HUES48 (cell line): Measurements from ENCODE around the gene GOLIM4.

Experiments
- H3K27ac ChIP-seq: one replicate; pipeline ENCODE4 v1.7.0; 2013; ENCODE audit warnings: low read depth, low read length, inconsistent platforms
- H3K27me3 ChIP-seq: 2 replicates; pipeline ENCODE4 v1.6.1; 2013; ENCODE audit warnings: mild to moderate bottlenecking, low read length; ENCODE audit not compliant: control insufficient read depth, insufficient read depth
- H3K36me3 ChIP-seq: 2 replicates; pipeline ENCODE4 v1.6.1; 2013; ENCODE audit warnings: low read length; ENCODE audit not compliant: control insufficient read depth, insufficient read depth
- H3K4me1 ChIP-seq: 2 replicates; pipeline ENCODE4 v1.6.1; 2013; ENCODE audit warnings: mild to moderate bottlenecking, low read length; ENCODE audit not compliant: control insufficient read depth, insufficient read depth
- H3K4me3 ChIP-seq: 2 replicates; pipeline ENCODE4 v1.5.1; 2013; ENCODE audit warnings: mild to moderate bottlenecking, low read depth, low read length
- H3K9ac ChIP-seq: 2 replicates; pipeline ENCODE4 v1.6.1; 2013; ENCODE audit warnings: mild to moderate bottlenecking, low read depth, low read length, moderate library complexity
- H3K9me3 ChIP-seq: 2 replicates; pipeline ENCODE4 v1.6.1; 2013; ENCODE audit warnings: low read length; ENCODE audit not compliant: control insufficient read depth, insufficient read depth

Gene GOLIM4

GRCh38 chr3:168047190-168047795 lies 48.4 kb downstream of the GOLIM4 start:
- no peak overlapping the region for H3K27ac ChIP-seq
- H3K4me1 ChIP-seq = peaks cover 15% of the 10 kb centered on the region
- H3K9ac ChIP-seq = no peak overlapping the region
- H3K36me3 ChIP-seq = peaks cover 14% of the 10 kb centered on the region
- H3K27me3 ChIP-seq = no peaks in the 10 kb centered on the region
- H3K4me3 ChIP-seq = no peak overlapping the region
- no peaks in the 10 kb centered on the region for H3K9me3 ChIP-seq

DNA sequence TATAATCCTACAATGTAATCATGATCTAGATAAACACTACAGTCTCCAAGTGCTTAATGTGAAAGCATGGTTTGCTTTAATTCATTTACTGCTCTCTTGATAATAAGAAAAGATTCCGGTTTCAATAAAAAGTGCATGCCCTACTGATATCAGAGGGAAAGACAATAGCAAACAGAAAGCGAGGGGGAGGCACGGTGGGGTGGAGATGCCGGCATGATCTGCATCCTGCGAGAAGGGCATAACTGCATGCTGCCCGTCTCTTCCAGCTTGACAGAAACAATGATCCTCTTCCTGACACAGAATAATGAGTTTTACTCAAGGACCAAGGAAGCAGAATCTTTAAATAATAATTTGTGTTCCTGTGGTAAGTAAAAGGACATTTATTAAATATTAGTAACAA lies 51.7 kb downstream of the GOLIM4 start:
- H3K27me3 ChIP-seq = no peaks in the 10 kb centered on the region
- H3K9me3 ChIP-seq = no peaks in the 10 kb centered on the region
- no peak overlapping the region for H3K9ac ChIP-seq
- H3K36me3 ChIP-seq = peaks cover 18% of the 10 kb centered on the region
- no peak overlapping the region for H3K27ac ChIP-seq
- peaks cover 14% of the 10 kb centered on the region for H3K4me1 ChIP-seq
- H3K4me3 ChIP-seq = no peak overlapping the region

DNA sequence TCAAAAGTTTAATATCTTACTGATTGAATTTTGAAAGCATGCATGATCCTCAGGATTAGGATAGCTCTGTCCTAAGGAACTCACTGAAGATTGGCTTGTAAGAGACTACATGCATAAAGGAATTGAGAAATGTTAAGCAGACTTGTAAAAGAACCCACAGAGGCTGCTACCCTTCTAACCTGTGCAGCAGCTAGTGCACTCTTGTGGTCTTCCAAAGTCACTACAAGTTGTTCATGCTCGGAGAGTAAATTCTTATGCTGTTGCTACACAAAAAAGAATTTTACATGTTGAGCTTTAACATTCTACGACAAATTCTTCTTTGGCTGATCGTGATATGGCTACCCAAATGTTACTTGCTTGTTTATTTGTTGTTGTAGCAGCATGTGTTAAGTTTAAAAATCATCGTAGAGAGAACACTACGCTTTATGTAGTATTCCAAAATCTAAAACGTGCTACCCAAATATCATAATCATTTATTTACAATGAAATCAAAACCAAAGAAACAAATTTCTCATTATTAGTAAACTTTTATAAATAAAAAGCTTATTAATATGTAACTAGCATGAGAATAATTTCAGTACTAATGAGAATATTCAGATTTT lies 55.0 kb downstream of the GOLIM4 start:
- Histone ChIP-seq H3K9me3 (no peaks in the 10 kb centered on the region), H3K27me3 (no peaks in the 10 kb centered on the region), H3K4me3 (no peak overlapping the region), H3K27ac (no peak overlapping the region), H3K4me1 (peaks cover 5% of the 10 kb centered on the region; the same call in 1 of the 2 replicates), H3K9ac (no peak overlapping the region), H3K36me3 (peaks cover 27% of the 10 kb centered on the region)

GRCh38 chr3:168037020-168037419 lies 58.7 kb downstream of the GOLIM4 start:
- Histone ChIP-seq H3K27ac (no peak overlapping the region), H3K9me3 (no peaks in the 10 kb centered on the region), H3K4me1 (peaks cover 5% of the 10 kb centered on the region; the same call in 1 of the 2 replicates), H3K9ac (no peak overlapping the region), H3K36me3 (peaks cover 27% of the 10 kb centered on the region), H3K27me3 (no peaks in the 10 kb centered on the region), H3K4me3 (no peak overlapping the region)

- Histone ChIP-seq H3K4me1 (peaks cover 5% of the 10 kb centered on the region; the same call in 1 of the 2 replicates), H3K27ac (no peak overlapping the region), H3K36me3 (peaks cover 31% of the 10 kb centered on the region), H3K27me3 (no peaks in the 10 kb centered on the region), H3K9ac (no peak overlapping the region), H3K4me3 (no peak overlapping the region), H3K9me3 (no peaks in the 10 kb centered on the region)
Observed at GRCh38 chr3:168036619-168037018, 59.1 kb downstream of the GOLIM4 start.

DNA sequence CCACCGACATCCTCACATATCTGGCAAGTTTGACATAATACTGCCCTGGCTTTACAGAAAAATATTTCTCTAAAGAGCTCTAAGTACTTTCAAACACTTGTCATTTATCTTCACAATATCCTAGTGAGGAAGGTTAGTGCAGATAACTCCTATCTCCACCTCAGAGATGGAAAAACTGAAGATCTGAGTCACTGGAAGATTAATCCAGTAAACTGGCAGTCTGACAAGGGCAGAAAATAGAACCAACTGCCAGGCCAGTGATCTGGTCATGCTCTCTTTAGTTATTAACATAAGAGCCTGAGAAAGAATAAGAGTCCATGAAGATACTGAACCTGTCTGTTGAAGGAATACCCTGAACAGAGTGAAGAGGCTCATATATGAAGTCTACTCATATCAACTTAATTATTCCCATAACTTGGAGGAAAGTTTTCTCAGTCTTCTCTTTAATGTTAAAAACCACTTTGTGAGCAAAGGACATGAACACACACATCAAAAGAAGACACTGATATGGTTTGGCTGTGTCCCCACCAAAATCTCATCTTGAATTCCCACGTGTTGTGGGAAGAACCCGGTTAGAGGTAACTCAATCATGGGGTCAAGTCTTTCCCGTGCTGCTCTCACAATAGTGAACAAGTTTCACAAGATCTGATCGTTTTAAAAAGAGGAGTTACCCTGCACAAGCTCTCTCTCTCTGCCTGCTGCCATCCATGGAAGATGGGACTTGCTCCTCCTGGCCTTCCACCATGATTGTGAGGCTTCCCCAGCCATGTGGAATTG lies 61.4 kb downstream of the GOLIM4 start:
- no peak overlapping the region for H3K27ac ChIP-seq
- no peaks in the 10 kb centered on the region for H3K9me3 ChIP-seq
- H3K36me3 ChIP-seq = peaks cover 42% of the 10 kb centered on the region
- no peaks in the 10 kb centered on the region for H3K27me3 ChIP-seq
- no peaks in the 10 kb centered on the region for H3K4me1 ChIP-seq
- H3K9ac ChIP-seq = no peak overlapping the region
- no peak overlapping the region for H3K4me3 ChIP-seq

GRCh38 chr3:168030577-168030976 lies 65.1 kb downstream of the GOLIM4 start:
- peaks cover 66% of the 10 kb centered on the region for H3K36me3 ChIP-seq
- H3K4me1 ChIP-seq = no peaks in the 10 kb centered on the region
- no peaks in the 10 kb centered on the region for H3K27me3 ChIP-seq
- H3K9ac ChIP-seq = no peak overlapping the region
- H3K4me3 ChIP-seq = no peak overlapping the region
- no peak overlapping the region for H3K27ac ChIP-seq
- no peaks in the 10 kb centered on the region for H3K9me3 ChIP-seq

- Histone ChIP-seq H3K9me3 (no peaks in the 10 kb centered on the region), H3K27me3 (no peaks in the 10 kb centered on the region), H3K36me3 (peaks cover 70% of the 10 kb centered on the region), H3K27ac (no peak overlapping the region), H3K9ac (no peak overlapping the region), H3K4me1 (no peaks in the 10 kb centered on the region), H3K4me3 (no peak overlapping the region)
Observed at GRCh38 chr3:168029705-168030104, 66.0 kb downstream of the GOLIM4 start.

DNA sequence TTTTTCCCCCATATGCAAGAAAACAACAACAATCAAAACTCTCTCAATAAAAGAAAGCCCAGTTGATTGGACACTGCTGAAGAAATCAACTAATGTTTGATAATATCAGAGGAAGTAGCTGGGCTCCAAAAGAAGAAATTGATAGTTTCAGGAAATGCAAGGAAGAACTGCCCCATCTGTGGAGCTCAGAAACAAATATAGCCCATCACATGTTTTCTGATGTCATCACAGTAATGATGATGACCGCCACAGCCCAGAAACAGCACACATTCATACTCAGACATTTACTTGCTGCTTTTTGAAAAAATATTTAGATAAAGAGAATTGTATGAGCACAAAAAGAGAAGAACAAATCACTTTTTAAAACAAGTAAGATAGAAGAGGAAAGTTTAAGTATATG lies 67.6 kb downstream of the GOLIM4 start:
- H3K9ac ChIP-seq = no peak overlapping the region
- H3K27me3 ChIP-seq = no peaks in the 10 kb centered on the region
- H3K4me1 ChIP-seq = no peaks in the 10 kb centered on the region
- no peaks in the 10 kb centered on the region for H3K9me3 ChIP-seq
- H3K4me3 ChIP-seq = no peak overlapping the region
- no peak overlapping the region for H3K27ac ChIP-seq
- H3K36me3 ChIP-seq = peaks cover 87% of the 10 kb centered on the region

GRCh38 chr3:168026764-168027163 lies 69.0 kb downstream of the GOLIM4 start:
- Histone ChIP-seq H3K27me3 (no peaks in the 10 kb centered on the region), H3K4me1 (no peaks in the 10 kb centered on the region), H3K27ac (no peak overlapping the region), H3K9ac (no peak overlapping the region), H3K36me3 (peaks cover 89% of the 10 kb centered on the region), H3K9me3 (no peaks in the 10 kb centered on the region), H3K4me3 (no peak overlapping the region)

DNA sequence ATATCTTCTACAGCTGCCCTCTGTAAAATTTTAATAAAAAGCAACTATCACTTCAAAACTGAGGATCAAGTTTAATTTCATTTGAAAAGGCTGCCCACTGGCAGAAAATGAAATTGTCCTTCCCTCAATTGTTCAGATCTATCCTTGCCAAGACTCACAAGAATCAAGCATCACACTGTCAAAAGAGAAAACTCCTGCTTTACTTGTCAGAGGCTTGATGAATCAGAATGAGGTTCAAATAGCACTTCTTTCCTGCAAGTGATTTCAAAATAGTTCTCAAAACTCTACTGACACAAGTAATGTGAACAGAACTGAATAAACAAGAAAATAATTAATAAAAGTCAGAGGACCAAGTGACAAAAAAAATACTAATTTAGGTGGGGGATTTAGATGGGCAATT lies 70.6 kb downstream of the GOLIM4 start:
- H3K9me3 ChIP-seq = no peaks in the 10 kb centered on the region
- H3K9ac ChIP-seq = no peak overlapping the region
- H3K36me3 ChIP-seq = peaks cover 91% of the 10 kb centered on the region
- no peak overlapping the region for H3K4me3 ChIP-seq
- no peak overlapping the region for H3K27ac ChIP-seq
- H3K27me3 ChIP-seq = no peaks in the 10 kb centered on the region
- H3K4me1 ChIP-seq = no peaks in the 10 kb centered on the region
